H1 (cell line): Measurements from ENCODE around the gene FBN3. TPM values are rescaled to one million over a fixed set of nuclear protein-coding genes. Genes with fewer than 3 reads are reported as not detected.

Experiments
- CTCF ChIA-PET: fragments of 300-600 bp; sonication (Branson Sonifier 250); formaldehyde crosslinking; loops from one replicate; lab custom pipeline; 2021; ENCODE audit not compliant: partially characterized antibody; lab: Charles Lee
- POLR2A ChIA-PET: fragments of 300-600 bp; sonication (Branson Sonifier 250); formaldehyde crosslinking; loops from one replicate; lab custom pipeline; 2021; ENCODE audit warnings: inconsistent platforms; ENCODE audit not compliant: partially characterized antibody; lab: Charles Lee
- DNase-seq, 2 experiments: peaks; one replicate each; pipeline versions ENCODE4 v3.0.0 to v3.0.0-alpha.2; 2010 to 2022; ENCODE audit warnings: low spot score in 2 of 2, low read depth in 1 of 2, mixed read lengths in 1 of 2
- FAIRE-seq: peaks from 2 replicates; lab custom pipeline; 2011; peaks lifted over from hg19 to GRCh38; lab: Jason Lieb, UNC
- H2AFZ ChIP-seq: 2 replicates; pipeline ENCODE4 v1.8.1; 2012; ENCODE audit warnings: low read length, inconsistent platforms
- H2AK5ac ChIP-seq: 2 replicates; pipeline ENCODE4 v1.6.1; 2013; ENCODE audit warnings: low read depth, low read length
- H2BK120ac ChIP-seq: replicated peaks from 2 replicates; pipeline ENCODE3; 2013; ENCODE audit warnings: low read depth, low read length, inconsistent platforms
- H2BK12ac ChIP-seq: 2 replicates; pipeline ENCODE4 v1.6.1; 2013; ENCODE audit warnings: low read depth, low read length
- H2BK15ac ChIP-seq: 2 replicates; pipeline ENCODE4 v1.6.1; 2013; ENCODE audit warnings: low read length
- H2BK20ac ChIP-seq: 2 replicates; pipeline ENCODE4 v1.6.1; 2013; ENCODE audit warnings: low read length
- H2BK5ac ChIP-seq: 2 replicates; pipeline ENCODE4 v1.6.1; 2013; ENCODE audit warnings: low read depth, low read length
- H3K14ac ChIP-seq: 2 replicates; pipeline ENCODE4 v1.6.1; 2013; ENCODE audit warnings: inconsistent platforms; ENCODE audit not compliant: insufficient read length
- H3K18ac ChIP-seq: 2 replicates; pipeline ENCODE4 v1.6.1; 2013; ENCODE audit warnings: low read length; ENCODE audit errors: extremely low read depth
- H3K23ac ChIP-seq: 2 replicates; pipeline ENCODE4 v1.6.1; 2013; ENCODE audit warnings: inconsistent platforms; ENCODE audit not compliant: insufficient read length
- H3K23me2 ChIP-seq: 2 replicates; pipeline ENCODE4 v1.6.1; 2013; ENCODE audit warnings: low read depth, low read length
- H3K27ac ChIP-seq: 2 replicates; pipeline ENCODE4 v1.6.1; 2011; ENCODE audit warnings: low read depth, low read length, inconsistent platforms
- H3K27me3 ChIP-seq, 4 experiments: replicated peaks in 1 of 4; 1 replicate in 1 of 4; 2 replicates in 3 of 4; pipeline versions ENCODE4 v1.6.1 to v1.8.1; 2011 to 2013; ENCODE audit warnings: low read length in 3 of 4, mild to moderate bottlenecking in 3 of 4, inconsistent platforms in 2 of 4, mixed read lengths in 2 of 4, moderate library complexity in 1 of 4; ENCODE audit not compliant: control insufficient read depth in 3 of 4, insufficient read depth in 3 of 4; ENCODE audit errors: extremely low read depth in 1 of 4
- H3K36me3 ChIP-seq, 4 experiments: 2 replicates each; pipeline versions ENCODE4 v1.6.1 to v1.8.1; 2011 to 2013; ENCODE audit warnings: mild to moderate bottlenecking in 4 of 4, low read length in 3 of 4, moderate library complexity in 2 of 4, control low read depth in 1 of 4, inconsistent platforms in 1 of 4; ENCODE audit not compliant: insufficient read depth in 4 of 4, control insufficient read depth in 2 of 4
- H3K4ac ChIP-seq: replicated peaks from 2 replicates; pipeline ENCODE3; 2013; ENCODE audit warnings: low read length, low read depth, mixed read lengths, inconsistent platforms; ENCODE audit not compliant: insufficient read length
- H3K4me1 ChIP-seq, 4 experiments: replicated peaks in 1 of 4; 1 replicate in 1 of 4; 2 replicates in 3 of 4; pipeline versions ENCODE4 v1.6.1 to v1.8.1; 2011 to 2013; ENCODE audit warnings: low read length in 3 of 4, inconsistent platforms in 2 of 4, mixed read lengths in 1 of 4; ENCODE audit not compliant: insufficient read depth in 4 of 4, control insufficient read depth in 3 of 4
- H3K4me2 ChIP-seq, 2 experiments: 2 replicates each; pipeline versions ENCODE4 v1.6.1 to v1.8.1; 2011 to 2013; ENCODE audit warnings: low read depth in 2 of 2, low read length in 2 of 2, control low read depth in 1 of 2, inconsistent platforms in 1 of 2, mild to moderate bottlenecking in 1 of 2; ENCODE audit not compliant: insufficient read depth in 1 of 2
- H3K4me3 ChIP-seq, 4 experiments: fragments of 200-600, 300-600 bp in 1 of 4; sonication (generic), shearing (Covaris generic), sonication (Bioruptor Twin) in 1 of 4; 2 replicates each; pipeline versions ENCODE4 v1.5.1 to v1.8.1; 2011 to 2016; ENCODE audit warnings: low read length in 4 of 4, low read depth in 3 of 4, control low read depth in 2 of 4, inconsistent platforms in 2 of 4, mild to moderate bottlenecking in 2 of 4, mixed read lengths in 1 of 4, moderate library complexity in 1 of 4; ENCODE audit not compliant: insufficient read depth in 2 of 4; ENCODE audit errors: extremely low read depth in 1 of 4
- H3K56ac ChIP-seq: replicated peaks from 2 replicates; pipeline ENCODE3; 2013; ENCODE audit warnings: low read depth, mild to moderate bottlenecking, mixed read lengths, low read length, inconsistent platforms; ENCODE audit not compliant: insufficient read length
- H3K79me1 ChIP-seq: 2 replicates; pipeline ENCODE4 v1.6.1; 2013; ENCODE audit warnings: low read depth, low read length, control low read depth
- H3K79me2 ChIP-seq, 2 experiments: 2 replicates each; pipeline versions ENCODE4 v1.6.1 to v1.8.1; 2012 to 2013; ENCODE audit warnings: low read length in 2 of 2, mild to moderate bottlenecking in 2 of 2, inconsistent platforms in 1 of 2; ENCODE audit not compliant: insufficient read depth in 2 of 2, control insufficient read depth in 1 of 2
- H3K9ac ChIP-seq, 4 experiments: replicated peaks in 1 of 4; 1 replicate in 1 of 4; 2 replicates in 3 of 4; pipeline versions ENCODE4 v1.6.1 to v1.8.1; 2011 to 2013; ENCODE audit warnings: low read depth in 3 of 4, low read length in 3 of 4, control low read depth in 2 of 4, mild to moderate bottlenecking in 2 of 4, moderate library complexity in 2 of 4, inconsistent platforms in 1 of 4; ENCODE audit errors: extremely low read depth in 1 of 4
- H3K9me3 ChIP-seq, 2 experiments: 2 replicates each; pipeline versions ENCODE4 v1.6.1 to v1.8.1; 2012 to 2013; ENCODE audit warnings: mild to moderate bottlenecking in 2 of 2, moderate library complexity in 2 of 2, control low read depth in 1 of 2, inconsistent platforms in 1 of 2, low read depth in 1 of 2, low read length in 1 of 2, mixed read lengths in 1 of 2; ENCODE audit not compliant: insufficient read depth in 2 of 2
- H4K20me1 ChIP-seq, 2 experiments: replicated peaks in 1 of 2; 2 replicates each; pipeline versions ENCODE3 to v1.8.1; 2011 to 2013; ENCODE audit warnings: inconsistent platforms in 2 of 2, low read length in 2 of 2, mild to moderate bottlenecking in 1 of 2; ENCODE audit not compliant: insufficient read depth in 2 of 2, control insufficient read depth in 1 of 2
- H4K5ac ChIP-seq: 2 replicates; pipeline ENCODE4 v1.6.1; 2013; ENCODE audit warnings: low read length, low read depth, mixed read lengths, inconsistent platforms; ENCODE audit not compliant: insufficient read length
- H4K8ac ChIP-seq: 2 replicates; pipeline ENCODE4 v1.8.0; 2013; ENCODE audit warnings: mild to moderate bottlenecking, moderate library complexity, low read length, inconsistent platforms; ENCODE audit not compliant: insufficient read depth; ENCODE audit errors: extremely low read depth
- H4K91ac ChIP-seq: replicated peaks from 2 replicates; pipeline ENCODE3; 2013; ENCODE audit warnings: low read length, mixed read lengths, inconsistent platforms; ENCODE audit not compliant: insufficient read length
- BCL11A ChIP-seq, 2 experiments: IDR thresholded peaks; one replicate each; pipeline ENCODE4 v1.6.1; 2011; ENCODE audit warnings: low read depth in 2 of 2, low read length in 2 of 2, mild to moderate bottlenecking in 2 of 2
- USF2 ChIP-seq: IDR thresholded peaks from 2 replicates; pipeline ENCODE4 v1.6.1; 2011; ENCODE audit warnings: low read length, improper control_type of control experiment
- WGBS, 2 experiments: shearing (Covaris generic) in 1 of 2; methylation state at CpG; one replicate each; pipeline versions ENCODE4 v1.1.6 to v1.1.7; 2013 to 2015; ENCODE audit warnings: low lambda C conversion rate in 2 of 2, mixed read lengths in 2 of 2, inconsistent platforms in 1 of 2, low coverage in 1 of 2, missing lambda C conversion rate in 1 of 2; ENCODE audit not compliant: insufficient replicate concordance in 2 of 2, insufficient coverage in 1 of 2, insufficient read length in 1 of 2; ENCODE audit errors: extremely low coverage in 1 of 2, missing lambda C conversion rate in 1 of 2; 5-methylcytosine and 5-hydroxymethylcytosine counted together
- polyA plus RNA-seq, 7 experiments: library from polyadenylated mRNA; depleted of rRNA in 3 of 7; stranded (reverse) in 5 of 7; unstranded in 2 of 7; fragments of >200 nt in 5 of 7; fragments of 200-250 nt in 2 of 7; gene quantifications; 1 replicate in 5 of 7; 2 replicates in 1 of 7; 4 replicates in 1 of 7; pipeline versions ENCODE4 v1.2.1 to v1.2.3, GENCODE V29; 2011 to 2013; ENCODE audit warnings: missing spikeins in 2 of 7, mixed read lengths in 2 of 7
- total RNA-seq: library from RNA; stranded (reverse); fragmentation: NEBNext Ultra II Directional; extraction: Animal tissue kit (Norgen Biotek cat#: 25700); gene quantifications from 2 replicates; pipeline ENCODE4 v1.2.1, GENCODE V29; 2021

The FBN3 gene
- total and polyA plus RNA-seq, 2 of the 8 experiments (the other 6 are each of a cell fraction or from before 2014, with no cell fraction given) = 37.1 to 38.7 TPM

- TF ChIP-seq BCL11A (IDR thresholded peaks at IDR 0.05; ENCODE audit: low read depth in 2 of 2, low read length in 2 of 2) = no peak
- peak; percentile 61; the same call in 1 of the 2 replicates for TF ChIP-seq USF2
- no peak overlapping the region for H3K23ac ChIP-seq
- no peak overlapping the region; the same call in 1 of the 2 replicates for H2BK5ac ChIP-seq
- no peak for FAIRE-seq
- H2BK120ac ChIP-seq = no peak overlapping the region
- H2BK12ac ChIP-seq = no peak overlapping the region
- no peak overlapping the region for H2BK20ac ChIP-seq
- H3K9me3 ChIP-seq = no peaks in the 10 kb centered on the region
- H3K79me2 ChIP-seq = no peaks in the 10 kb centered on the region
- no peak overlapping the region for H4K5ac ChIP-seq
- no peak for DNase-seq
- 92% methylated on average over 17 of the region's 19 CpGs; no CpG with 5 or more reads in 1 of the 2 experiments for WGBS, 2 experiments
- no peak overlapping the region for H3K4me3 ChIP-seq
- POLR2A ChIA-PET = interaction anchor here (1.6 kb wide), 1 partner anchor 146 kb away, joined by 4 read pairs; the partner anchor contains the start of gene TIMM44
- H3K36me3 ChIP-seq = peaks cover 22 to 54% (median 44%) of the 10 kb centered on the region in 4 experiments
- H4K8ac ChIP-seq = no peak overlapping the region
- CTCF ChIA-PET = no interaction called here
- H3K23me2 ChIP-seq = peaks cover 5% of the 10 kb centered on the region; the same call in 1 of the 2 replicates
- H3K56ac ChIP-seq = no peak overlapping the region
- H3K4me1 ChIP-seq = no peaks in the 10 kb centered on the region; a peak in 1 of 7 replicates
- no peaks in the 10 kb centered on the region for H3K27me3 ChIP-seq
- H3K9ac ChIP-seq = no peak overlapping the region
- H3K14ac ChIP-seq = no peak overlapping the region
- no peak overlapping the region for H3K18ac ChIP-seq
- H3K4ac ChIP-seq = no peak overlapping the region
- no peak overlapping the region for H4K91ac ChIP-seq
- H3K79me1 ChIP-seq = no peaks in the 10 kb centered on the region; the same call in 1 of the 2 replicates
- H2AK5ac ChIP-seq = no peak overlapping the region
- no peak overlapping the region for H3K27ac ChIP-seq
- no peak overlapping the region for H2BK15ac ChIP-seq
- H4K20me1 ChIP-seq = peaks cover 0 to 1% of the 10 kb centered on the region in 2 experiments
- H2AFZ ChIP-seq = no peak overlapping the region
- H3K4me2 ChIP-seq = no peak overlapping the region
These were observed 59.5 kb downstream of the FBN3 start for GRCh38 chr19:8089664-8090601.
